A549 (cell line): ENCODE results near the gene SMAD5.

Experiments
- EP300 ChIP-seq, 2 experiments: fragments of >200 bp; sonication (Bioruptor Twin); formaldehyde crosslinking; IDR thresholded peaks; 2 replicates in 1 of 2; 3 replicates in 1 of 2; pipeline ENCODE4 v1.6.1; 2016 to 2017
- MAX ChIP-seq: IDR thresholded peaks from 2 replicates; pipeline ENCODE4 v1.6.1; 2012
- POLR2A ChIP-seq: IDR thresholded peaks from 2 replicates; pipeline ENCODE4 v1.6.1; 2012; ENCODE audit warnings: mild to moderate bottlenecking, low read length
- RAD21 ChIP-seq, 2 experiments: fragments of >200 bp in 1 of 2; sonication (Bioruptor Twin) in 1 of 2; formaldehyde crosslinking in 1 of 2; IDR thresholded peaks in 1 of 2; conservative IDR thresholded peaks in 1 of 2; 2 replicates in 1 of 2; 3 replicates in 1 of 2; pipeline ENCODE4 v1.6.1; 2012 to 2018; ENCODE audit warnings: inconsistent platforms in 1 of 2

GRCh38 chr5:136162008-136162407, 29.4 kb downstream of the SMAD5 start:
- TF ChIP-seq EP300 (IDR thresholded peaks at IDR 0.05) (no peak), MAX (no peak), POLR2A (no peak), RAD21 (conservative IDR thresholded peaks at IDR 0.05 in 1 of 2, IDR thresholded peaks at IDR 0.05 in 1 of 2) (no peak)
